NCI-H526 (cell line): ENCODE measurements around the gene ZGLP1.

Experiments used
- DNase-seq, 2 experiments: peaks; one replicate each; lab custom pipeline; 2025; lab: John Stamatoyannopoulos, UW

Gene ZGLP1

DNA sequence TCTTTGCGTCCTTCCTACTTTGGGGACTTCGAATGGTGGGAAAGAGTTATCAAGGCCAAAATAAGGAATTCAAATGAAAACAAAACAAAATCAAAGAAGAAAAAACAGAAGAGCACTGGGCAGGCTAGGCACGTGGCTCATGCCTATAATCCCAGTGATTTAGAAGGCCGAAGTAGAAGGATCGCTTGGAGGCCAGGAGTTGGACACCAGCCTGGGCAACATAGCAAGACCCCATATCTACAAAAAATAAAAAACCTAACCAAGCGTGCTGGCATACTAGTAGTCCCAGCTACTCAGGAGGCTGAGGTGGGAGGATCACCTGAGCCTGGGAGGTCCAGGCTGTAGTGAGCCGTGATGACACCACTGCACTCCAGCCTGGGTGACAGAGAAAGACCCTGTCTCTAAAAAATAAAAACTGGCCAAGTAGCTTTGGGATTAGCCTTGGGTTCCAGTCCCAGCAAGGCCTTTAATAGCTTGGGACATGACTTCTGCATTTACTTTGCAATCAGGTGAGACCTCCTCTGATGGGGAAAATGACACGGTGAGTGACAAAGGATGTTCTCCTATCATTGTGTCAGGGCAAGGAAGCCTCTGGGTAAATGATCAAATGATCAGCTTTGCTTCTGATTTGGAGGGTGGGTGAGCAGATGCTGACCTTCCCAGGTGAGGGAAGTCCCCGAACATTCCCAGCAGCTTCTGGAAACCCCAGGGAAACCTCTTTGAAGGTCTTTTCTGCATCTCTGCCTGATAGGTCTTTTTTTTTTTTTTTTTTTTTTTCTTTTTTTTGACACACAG lies 31.6 kb downstream of the ZGLP1 start:
- no peak for DNase-seq

DNA sequence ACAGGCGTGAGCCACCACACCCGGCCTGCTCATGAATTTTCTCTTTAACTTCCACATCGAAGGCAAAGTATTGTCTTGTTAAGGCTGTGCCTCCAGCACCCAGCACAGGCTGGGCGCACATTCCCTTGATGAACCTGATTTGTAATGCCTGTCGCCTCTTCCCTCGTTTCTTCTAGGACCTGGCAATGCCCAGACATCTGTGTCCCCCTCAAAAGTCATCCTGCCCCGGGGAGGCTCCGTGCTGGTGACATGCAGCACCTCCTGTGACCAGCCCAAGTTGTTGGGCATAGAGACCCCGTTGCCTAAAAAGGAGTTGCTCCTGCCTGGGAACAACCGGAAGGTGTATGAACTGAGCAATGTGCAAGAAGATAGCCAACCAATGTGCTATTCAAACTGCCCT lies 35.0 kb downstream of the ZGLP1 start:
- DNase-seq, result no peak

DNA sequence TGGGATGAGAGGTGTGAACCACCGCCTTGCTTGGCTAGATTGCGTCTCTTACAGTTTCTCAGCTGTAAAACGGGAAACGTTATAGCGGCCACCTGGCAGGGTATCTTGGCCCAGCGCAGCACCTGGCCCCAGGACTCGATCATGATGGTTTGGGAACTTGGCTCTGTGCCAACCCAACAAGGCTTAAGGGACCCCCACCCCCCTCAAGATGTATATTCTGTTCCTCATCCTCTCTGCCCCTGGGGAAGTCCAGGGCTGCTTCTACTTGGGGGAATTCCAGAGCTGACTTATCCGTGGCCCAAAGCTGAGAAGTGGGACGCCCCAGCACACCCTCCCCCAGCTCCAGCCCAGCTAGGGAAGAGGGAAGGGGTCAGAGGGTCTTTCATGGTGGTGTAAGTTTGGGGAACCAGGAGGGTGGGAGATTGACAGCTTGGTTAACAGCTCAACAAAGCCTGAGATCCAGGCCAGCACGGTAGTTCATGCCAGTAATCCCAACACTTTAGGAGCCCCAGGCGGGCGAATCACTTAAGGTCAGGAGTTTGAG lies 38.0 kb downstream of the ZGLP1 start:
- DNase-seq, result no peak

DNA sequence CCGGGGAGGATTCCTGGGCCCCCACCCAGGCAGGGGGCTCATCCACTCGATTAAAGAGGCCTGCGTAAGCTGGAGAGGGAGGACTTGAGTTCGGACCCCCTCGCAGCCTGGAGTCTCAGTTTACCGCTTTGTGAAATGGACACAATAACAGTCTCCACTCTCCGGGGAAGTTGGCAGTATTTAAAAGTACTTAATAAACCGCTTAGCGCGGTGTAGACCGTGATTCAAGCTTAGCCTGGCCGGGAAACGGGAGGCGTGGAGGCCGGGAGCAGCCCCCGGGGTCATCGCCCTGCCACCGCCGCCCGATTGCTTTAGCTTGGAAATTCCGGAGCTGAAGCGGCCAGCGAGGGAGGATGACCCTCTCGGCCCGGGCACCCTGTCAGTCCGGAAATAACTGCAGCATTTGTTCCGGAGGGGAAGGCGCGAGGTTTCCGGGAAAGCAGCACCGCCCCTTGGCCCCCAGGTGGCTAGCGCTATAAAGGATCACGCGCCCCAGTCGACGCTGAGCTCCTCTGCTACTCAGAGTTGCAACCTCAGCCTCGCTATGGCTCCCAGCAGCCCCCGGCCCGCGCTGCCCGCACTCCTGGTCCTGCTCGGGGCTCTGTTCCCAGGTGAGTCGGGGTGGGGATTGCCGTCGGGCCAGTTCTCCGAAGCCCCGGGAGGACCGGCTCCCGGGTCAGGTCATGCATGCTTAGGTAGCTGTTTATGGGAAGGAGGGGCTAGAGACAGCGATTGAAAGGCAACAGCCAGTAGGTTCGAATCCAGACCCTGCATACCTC lies 38.8 kb downstream of the ZGLP1 start, which contains the start of gene ICAM1:
TSS of gene ICAM1 (plus strand) at position 505 of the 779 bp plus-strand sequence. CDS start at position 545, 40 bp downstream.
- peak in 1 of 2 experiments; percentile 22 for DNase-seq

DNA sequence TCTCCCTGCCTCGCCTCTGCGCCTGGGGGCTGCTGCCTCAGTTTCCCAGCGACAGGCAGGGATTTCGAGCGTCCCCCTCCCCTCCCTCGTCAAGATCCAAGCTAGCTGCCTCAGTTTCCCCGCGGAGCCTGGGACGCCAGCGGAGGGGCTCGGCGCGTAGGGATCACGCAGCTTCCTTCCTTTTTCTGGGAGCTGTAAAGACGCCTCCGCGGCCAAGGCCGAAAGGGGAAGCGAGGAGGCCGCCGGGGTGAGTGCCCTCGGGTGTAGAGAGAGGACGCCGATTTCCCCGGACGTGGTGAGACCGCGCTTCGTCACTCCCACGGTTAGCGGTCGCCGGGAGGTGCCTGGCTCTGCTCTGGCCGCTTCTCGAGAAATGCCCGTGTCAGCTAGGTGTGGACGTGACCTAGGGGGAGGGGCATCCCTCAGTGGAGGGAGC lies 39.4 kb downstream of the ZGLP1 start:
- DNase-seq, result no peak

DNA sequence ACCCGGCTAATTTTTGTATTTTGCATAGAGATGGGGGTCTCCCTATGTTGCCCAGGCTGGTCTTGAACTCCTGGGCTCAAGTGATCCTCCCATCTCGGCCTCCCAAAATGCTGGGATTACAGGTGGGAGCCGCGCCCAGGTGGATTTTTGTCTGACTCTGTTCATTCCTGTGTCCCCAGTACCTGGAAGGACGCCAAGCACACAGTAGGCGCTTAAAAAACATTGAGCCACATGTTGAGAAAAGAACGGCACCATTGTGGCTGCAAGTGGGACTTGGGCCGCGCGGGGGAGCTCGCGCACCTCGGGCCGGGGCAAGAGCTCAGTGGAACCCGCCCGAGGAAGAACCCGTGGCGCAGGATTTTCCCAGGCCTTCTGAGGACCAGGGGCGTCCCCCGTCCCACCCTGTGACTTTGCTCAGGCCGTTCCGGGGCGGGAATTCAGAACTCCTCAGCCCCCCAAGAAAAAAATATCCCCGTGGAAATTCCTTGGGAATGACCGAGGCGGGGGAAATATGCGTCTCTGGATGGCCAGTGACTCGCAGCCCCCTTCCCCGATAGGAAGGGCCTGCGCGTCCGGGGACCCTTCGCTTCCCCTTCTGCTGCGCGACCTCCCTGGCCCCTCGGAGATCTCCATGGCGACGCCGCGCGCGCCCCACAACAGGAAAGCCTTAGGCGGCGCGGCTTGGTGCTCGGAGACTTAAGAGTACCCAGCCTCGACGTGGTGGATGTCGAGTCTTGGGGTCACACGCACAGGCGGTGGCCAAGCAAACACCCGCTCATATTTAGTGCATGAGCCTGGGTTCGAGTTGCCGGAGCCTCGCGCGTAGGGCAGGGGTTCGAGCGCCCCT lies 40.1 kb downstream of the ZGLP1 start:
- peak in 1 of 2 experiments; percentile 69 for DNase-seq

DNA sequence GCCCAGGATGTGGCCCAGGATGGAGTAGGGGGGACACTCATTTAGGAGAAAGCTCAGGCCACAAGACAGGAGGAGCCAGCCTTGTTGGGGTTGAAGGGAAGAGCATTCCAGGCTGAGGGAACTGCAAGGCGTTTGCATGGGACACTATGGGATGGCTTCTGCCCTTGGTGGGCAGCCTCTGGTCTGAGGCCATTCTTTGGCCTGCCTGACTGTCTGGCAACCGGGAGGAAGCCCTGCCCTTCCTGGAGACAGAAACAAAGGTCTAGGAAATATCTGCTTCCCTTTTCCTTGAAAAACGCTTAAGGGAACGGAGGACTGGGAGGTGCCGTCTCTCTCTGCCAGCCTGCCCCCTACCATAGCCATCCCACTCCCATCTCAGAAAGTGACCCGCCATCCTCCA lies 41.5 kb downstream of the ZGLP1 start:
- no peak for DNase-seq

DNA sequence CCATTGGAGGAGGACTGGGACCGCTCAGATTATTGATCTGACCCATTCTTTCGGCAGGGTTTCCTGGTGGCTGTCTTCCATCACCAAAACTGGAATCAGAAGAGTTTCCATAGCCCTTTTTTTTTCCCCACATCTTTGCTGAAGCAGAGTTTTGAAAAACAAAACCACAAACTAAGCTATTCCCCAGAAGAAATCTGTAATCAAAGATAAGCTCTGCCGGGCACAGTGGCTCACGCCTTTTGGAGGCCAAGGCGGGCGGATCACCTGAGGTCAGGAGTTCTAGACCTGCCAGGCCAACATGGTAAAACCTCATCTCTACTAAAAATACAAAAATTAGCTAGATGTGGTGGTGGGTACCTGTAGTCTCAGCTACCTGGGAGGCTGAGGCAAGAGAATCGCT lies 42.9 kb downstream of the ZGLP1 start:
- DNase-seq, result no peak

DNA sequence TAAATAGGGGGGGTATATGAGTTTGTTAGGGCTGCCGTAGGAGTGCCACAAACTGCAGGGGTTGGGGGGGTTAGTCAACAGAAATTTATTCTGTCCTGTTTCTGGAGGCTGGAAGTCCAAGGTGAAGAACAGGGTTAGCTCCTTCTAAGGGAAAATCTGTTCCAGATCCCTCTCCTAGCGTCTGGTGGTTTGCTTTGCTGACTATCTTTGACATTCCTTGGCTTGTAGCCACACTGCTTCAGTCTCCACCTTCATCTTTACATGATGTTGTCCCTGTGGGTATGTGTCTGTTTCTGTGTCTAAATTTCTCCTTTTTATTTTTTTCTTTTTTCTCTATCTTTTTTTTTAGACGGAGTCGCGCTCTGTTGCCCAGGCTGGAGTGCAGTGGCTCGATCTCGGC lies 46.8 kb downstream of the ZGLP1 start:
- DNase-seq, result no peak

DNA sequence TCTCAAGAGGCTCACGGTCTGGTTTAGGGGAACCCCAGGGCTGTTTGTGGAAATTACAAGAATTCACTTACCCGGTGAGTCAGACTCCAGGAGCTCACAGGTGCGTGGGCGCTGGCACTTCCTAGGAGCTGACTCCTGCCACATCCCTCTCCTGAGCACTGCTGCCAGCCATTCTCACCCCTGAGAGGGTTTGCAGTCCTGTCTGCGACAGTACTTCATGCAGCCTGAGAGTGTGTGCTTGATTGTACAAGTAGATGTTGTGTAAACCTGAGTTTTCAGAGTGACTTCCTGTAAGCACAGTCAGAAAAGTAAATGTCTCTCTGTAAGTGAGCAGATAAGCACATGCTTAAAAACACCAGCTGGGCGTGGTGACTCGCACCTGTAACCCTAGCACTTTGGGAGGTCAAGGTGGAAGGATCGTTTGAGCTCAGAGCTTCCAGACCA lies 49.5 kb downstream of the ZGLP1 start:
- DNase-seq, result no peak

DNA sequence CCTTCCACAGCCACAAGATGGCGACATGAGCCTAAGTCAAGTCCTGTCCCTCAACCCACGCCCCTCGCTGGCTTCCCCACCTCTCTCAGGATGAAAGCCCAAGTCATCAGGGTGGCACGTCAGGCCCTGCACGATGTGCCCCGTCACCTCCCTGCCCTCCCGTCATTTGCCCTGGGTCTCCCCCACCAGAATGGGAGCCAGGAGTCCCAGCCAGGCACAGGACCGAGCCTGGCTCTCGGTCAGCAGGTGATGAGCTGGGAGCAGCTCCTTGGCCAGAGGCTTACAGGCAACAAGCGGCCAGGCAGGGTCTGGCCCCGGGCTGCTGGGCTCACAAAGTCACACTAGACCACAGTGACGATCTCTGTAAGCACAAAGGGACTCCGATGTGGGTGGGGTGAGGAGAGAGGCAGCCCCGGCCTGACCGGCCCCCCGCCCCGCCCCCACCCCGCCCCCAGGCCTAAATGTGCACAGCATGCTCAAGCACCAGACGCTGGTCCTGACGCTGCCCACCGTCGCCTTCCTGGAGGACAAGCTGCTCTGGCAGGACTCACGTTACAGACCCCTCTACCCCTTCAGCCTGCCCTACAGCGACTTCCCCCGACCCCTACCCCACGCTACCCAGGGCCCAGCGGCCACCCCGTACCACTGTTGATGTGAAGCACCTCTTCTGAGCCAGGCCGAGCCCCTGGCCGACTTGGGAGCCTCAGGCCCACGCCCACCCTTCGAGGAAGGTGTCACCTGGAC lies 50.3 kb downstream of the ZGLP1 start:
- peak; percentile 39 to 83 for DNase-seq

DNA sequence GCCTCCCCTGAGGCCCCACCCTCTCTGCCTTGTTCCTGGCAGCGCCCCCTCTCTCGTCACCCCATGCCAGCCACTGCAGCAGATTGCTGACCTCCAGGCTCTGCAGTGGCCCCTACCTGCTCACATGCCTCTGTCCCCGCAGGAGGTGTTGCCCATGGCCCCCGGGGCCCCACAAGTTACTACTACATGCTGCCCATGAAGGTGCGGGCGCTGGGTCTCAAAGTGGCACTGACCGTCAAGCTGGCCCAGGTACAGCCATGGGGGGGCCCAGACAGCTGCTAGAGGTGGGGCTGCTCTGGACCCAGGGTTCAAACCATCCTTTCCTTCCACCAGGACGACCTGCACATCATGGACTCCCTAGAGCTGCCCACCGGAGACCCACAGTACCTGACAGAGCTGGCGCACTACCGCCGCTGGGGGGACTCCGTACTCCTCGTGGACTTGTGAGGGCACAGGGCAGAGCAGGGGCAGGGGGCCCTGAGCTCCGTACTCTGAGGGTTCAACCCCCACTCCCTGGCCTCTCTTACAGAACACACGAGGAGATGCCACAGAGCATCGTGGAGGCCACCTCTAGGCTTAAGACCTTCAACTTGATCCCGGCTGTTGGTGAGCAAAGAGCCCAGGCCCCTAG lies 51.4 kb downstream of the ZGLP1 start:
- DNase-seq, result no peak

DNA sequence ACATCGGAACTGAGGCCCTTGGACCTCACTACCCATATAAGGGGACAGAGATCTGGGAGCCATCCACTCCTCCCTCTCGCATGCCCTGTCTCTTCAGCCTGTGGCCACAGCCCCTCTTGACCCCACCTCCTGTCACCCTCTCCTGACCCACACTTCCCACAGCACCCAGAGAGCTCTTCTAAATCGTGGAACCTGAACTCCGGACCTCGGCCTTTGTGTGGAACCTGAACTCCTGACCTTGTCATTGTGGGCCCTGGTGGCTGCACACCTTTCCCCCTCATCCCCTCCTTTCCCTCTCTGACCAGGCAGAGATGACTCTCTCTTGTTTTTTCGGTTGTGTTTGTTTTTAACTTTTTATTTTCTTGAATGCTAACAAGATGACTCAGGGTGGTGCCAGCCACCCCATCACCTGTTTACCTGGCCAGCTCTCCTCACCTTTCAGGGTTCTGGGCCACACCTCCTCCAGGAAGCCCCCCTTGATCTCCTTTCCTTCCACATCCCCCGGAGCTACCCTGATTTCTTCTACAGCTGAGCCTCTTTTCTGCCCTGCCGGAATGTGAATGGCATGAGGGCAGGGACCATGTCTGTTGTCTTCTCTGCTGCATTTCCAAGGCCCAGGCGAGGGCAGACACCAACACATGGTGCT lies 52.5 kb downstream of the ZGLP1 start:
- no peak for DNase-seq

DNA sequence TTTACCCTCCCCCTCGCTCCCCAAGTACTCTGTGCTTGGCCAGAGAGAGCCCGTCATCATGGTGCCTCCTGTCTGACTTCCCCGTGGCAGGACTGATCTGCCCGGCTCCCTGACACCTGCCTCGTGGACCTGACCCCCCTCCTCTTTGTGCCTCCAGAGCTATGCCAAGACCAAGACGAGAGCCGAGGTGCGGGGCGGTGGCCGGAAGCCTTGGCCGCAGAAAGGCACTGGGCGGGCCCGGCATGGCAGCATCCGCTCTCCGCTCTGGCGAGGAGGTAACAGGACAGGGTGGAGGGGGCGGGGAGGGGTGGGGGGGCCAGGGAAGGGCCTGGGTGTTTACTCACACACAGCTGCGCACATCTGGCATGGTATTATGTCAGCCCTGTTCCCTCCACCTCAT lies 53.1 kb downstream of the ZGLP1 start:
- DNase-seq, result no peak

DNA sequence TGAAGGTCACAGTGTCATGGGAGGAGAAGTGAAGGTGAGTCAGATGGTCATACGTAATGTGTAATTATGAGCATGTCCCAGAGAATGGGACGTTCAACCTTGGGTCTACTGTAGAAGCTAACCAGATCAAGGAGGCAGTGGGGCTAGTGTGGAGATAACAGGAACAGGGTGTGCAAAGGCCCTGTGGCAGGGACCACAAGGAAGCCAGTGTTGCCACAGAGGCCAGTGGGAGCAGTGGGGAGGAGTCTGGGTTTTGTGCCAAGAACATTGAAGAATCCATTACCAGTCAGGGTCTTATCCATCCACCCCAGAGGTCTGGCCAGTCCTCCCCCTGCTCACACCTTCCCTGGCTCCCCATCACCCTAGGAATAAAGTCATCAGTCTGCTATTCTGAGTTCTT lies 54.3 kb downstream of the ZGLP1 start:
- no peak for DNase-seq
